ENCODE data around the gene PRDM4.
"Not testable (repeated sequence)": the region's sequence is repeated elsewhere in the genome, so short reads cannot be mapped to it uniquely, and the experiment has no call there.

Gene PRDM4

GRCh38 chr12:107702106-107702505 lies 58.8 kb downstream of the PRDM4 start:
- DNase-seq (ENCODE audit: low read depth in 1 of 2, low spot score in 1 of 2), result no peak

GRCh38 chr12:107695772-107696171 lies 65.2 kb downstream of the PRDM4 start:
- DNase-seq (ENCODE audit: low read depth in 1 of 2, low spot score in 1 of 2), result not testable (repeated sequence)

GRCh38 chr12:107685360-107686248 lies 75.3 kb downstream of the PRDM4 start, which contains the start of gene PWP1:
PWP1 (plus strand) TSS chr12:107685799; CDS start chr12:107685900, 101 bp downstream.
- DNase-seq (ENCODE audit: low read depth in 1 of 2, low spot score in 1 of 2), result peak; percentile 88 to 94

GRCh38 chr12:107684990-107685359 lies 76.0 kb downstream of the PRDM4 start:
- DNase-seq (ENCODE audit: low read depth in 1 of 2, low spot score in 1 of 2), result no peak

- DNase-seq (ENCODE audit: low read depth in 1 of 2, low spot score in 1 of 2), result no peak
These were observed 76.7 kb downstream of the PRDM4 start for GRCh38 chr12:107684029-107684795.

Data from activated T-helper 1 cell treated with anti-CD3 and anti-CD28 coated beads, Interleukin-2, amount 50 U/mL, for 16 hours (primary cell).